Measurements from ENCODE around the gene MYG1. TPM values are rescaled to one million over a fixed set of nuclear protein-coding genes. Genes with fewer than 3 reads are reported as not detected.

MYG1 gene
- total RNA-seq, 1 experiment from 2014 or later, result 104 TPM

DNA sequence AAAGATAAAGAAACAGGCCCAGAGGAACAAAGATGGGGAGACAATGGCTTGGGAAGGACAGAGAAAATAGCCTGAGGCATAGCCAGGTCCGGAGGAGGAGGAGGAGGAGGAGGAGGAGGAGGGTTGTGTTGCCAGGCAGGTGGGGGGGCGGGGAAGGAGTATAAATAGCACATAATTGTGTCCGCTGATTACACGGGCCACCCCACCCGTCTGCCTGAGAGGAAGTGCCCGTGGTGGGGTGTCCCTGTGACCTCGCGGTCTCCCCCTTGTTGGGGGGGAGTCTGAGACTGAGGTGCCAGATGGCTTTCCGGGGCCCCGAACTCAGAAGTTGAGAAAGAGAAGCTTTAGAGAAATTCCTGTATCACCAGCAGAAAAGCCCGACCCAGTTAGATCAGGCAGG lies 38.5 kb downstream of the MYG1 start:
- Histone ChIP-seq H3K9ac (ENCODE audit: low read length) (no peak overlapping the region), H3K27me3 (ENCODE audit: insufficient read depth, low read length) (0 out of 2 replicates have a peak, but pooled peaks cover 3% of the 10 kb centered on the region), H2AFZ (ENCODE audit: low read depth, low read length, poor library complexity, severe bottlenecking) (no peak overlapping the region), H3K4me1 (ENCODE audit: control insufficient read depth in 1 of 2, insufficient read depth in 2 of 2, low read length in 2 of 2) (0 out of 4 replicates have a peak, but pooled peaks cover 0 to 2% of the 10 kb centered on the region in 2 experiments), H3K9me2 (ENCODE audit: insufficient read depth) (no peaks in the 10 kb centered on the region), H3K9me3 (ENCODE audit: control insufficient read depth in 1 of 2, insufficient read depth in 1 of 2, low read depth in 1 of 2, low read length in 2 of 2) (no peaks in the 10 kb centered on the region), H3K79me2 (ENCODE audit: insufficient read depth, low read length) (no peaks in the 10 kb centered on the region), H3K36me3 (ENCODE audit: control insufficient read depth in 1 of 2, insufficient read depth in 2 of 2, low read length in 2 of 2) (no peaks in the 10 kb centered on the region), H3K4me2 (ENCODE audit: low read length) (no peak overlapping the region), H4K20me1 (ENCODE audit: insufficient read depth) (no peaks in the 10 kb centered on the region), H3K27ac (ENCODE audit: low read depth, low read length) (no peak overlapping the region), H3K4me3 (replicated peaks in 1 of 2; ENCODE audit: low read depth in 1 of 2, low read length in 2 of 2) (no peak overlapping the region)
- intact Hi-C loops (cut with micrococcal nuclease), result no loop called here
- POLR2A ChIA-PET, result no interaction called here
- RAD21 ChIA-PET (ENCODE audit: low non-redundant PET in 1 of 2, low total read pairs in 2 of 2, uncharacterized antibody in 2 of 2, unreplicated experiment in 2 of 2), result no interaction called here
- TF ChIP-seq EZH2phosphoT487 (IDR thresholded peaks at IDR 0.05; ENCODE audit: borderline replicate concordance), result no peak
- TF ChIP-seq POLR2A (IDR thresholded peaks at IDR 0.05; ENCODE audit: borderline replicate concordance, extremely low read depth, insufficient read depth, insufficient read length), result no peak
- no peak for TF ChIP-seq JUND (IDR thresholded peaks at IDR 0.05)
- TF ChIP-seq, protein P1, sequence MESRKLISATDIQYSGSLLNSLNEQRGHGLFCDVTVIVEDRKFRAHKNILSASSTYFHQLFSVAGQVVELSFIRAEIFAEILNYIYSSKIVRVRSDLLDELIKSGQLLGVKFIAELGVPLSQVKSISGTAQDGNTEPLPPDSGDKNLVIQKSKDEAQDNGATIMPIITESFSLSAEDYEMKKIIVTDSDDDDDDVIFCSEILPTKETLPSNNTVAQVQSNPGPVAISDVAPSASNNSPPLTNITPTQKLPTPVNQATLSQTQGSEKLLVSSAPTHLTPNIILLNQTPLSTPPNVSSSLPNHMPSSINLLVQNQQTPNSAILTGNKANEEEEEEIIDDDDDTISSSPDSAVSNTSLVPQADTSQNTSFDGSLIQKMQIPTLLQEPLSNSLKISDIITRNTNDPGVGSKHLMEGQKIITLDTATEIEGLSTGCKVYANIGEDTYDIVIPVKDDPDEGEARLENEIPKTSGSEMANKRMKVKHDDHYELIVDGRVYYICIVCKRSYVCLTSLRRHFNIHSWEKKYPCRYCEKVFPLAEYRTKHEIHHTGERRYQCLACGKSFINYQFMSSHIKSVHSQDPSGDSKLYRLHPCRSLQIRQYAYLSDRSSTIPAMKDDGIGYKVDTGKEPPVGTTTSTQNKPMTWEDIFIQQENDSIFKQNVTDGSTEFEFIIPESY (IDR thresholded peaks at IDR 0.05; ENCODE audit: extremely low read depth, insufficient replicate concordance, low read length), result no peak
- no peak for TF ChIP-seq ELF1 (IDR thresholded peaks at IDR 0.05; ENCODE audit: borderline replicate concordance, low read depth)
- TF ChIP-seq YY1 (IDR thresholded peaks at IDR 0.05; ENCODE audit: extremely low read depth, insufficient replicate concordance, low read depth, low read length), result no peak
- TF ChIP-seq, protein P2, sequence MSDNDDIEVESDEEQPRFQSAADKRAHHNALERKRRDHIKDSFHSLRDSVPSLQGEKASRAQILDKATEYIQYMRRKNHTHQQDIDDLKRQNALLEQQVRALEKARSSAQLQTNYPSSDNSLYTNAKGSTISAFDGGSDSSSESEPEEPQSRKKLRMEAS (IDR thresholded peaks at IDR 0.05), result no peak
- TF ChIP-seq, protein P3, sequence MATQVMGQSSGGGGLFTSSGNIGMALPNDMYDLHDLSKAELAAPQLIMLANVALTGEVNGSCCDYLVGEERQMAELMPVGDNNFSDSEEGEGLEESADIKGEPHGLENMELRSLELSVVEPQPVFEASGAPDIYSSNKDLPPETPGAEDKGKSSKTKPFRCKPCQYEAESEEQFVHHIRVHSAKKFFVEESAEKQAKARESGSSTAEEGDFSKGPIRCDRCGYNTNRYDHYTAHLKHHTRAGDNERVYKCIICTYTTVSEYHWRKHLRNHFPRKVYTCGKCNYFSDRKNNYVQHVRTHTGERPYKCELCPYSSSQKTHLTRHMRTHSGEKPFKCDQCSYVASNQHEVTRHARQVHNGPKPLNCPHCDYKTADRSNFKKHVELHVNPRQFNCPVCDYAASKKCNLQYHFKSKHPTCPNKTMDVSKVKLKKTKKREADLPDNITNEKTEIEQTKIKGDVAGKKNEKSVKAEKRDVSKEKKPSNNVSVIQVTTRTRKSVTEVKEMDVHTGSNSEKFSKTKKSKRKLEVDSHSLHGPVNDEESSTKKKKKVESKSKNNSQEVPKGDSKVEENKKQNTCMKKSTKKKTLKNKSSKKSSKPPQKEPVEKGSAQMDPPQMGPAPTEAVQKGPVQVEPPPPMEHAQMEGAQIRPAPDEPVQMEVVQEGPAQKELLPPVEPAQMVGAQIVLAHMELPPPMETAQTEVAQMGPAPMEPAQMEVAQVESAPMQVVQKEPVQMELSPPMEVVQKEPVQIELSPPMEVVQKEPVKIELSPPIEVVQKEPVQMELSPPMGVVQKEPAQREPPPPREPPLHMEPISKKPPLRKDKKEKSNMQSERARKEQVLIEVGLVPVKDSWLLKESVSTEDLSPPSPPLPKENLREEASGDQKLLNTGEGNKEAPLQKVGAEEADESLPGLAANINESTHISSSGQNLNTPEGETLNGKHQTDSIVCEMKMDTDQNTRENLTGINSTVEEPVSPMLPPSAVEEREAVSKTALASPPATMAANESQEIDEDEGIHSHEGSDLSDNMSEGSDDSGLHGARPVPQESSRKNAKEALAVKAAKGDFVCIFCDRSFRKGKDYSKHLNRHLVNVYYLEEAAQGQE (IDR thresholded peaks at IDR 0.05; ENCODE audit: low read depth), result no peak
- no peak for TF ChIP-seq SP1 (IDR thresholded peaks at IDR 0.05; ENCODE audit: low read depth)
- TF ChIP-seq CBX3 (IDR thresholded peaks at IDR 0.05; ENCODE audit: low read depth), result no peak
- no peak for TF ChIP-seq CEBPB (IDR thresholded peaks at IDR 0.05; ENCODE audit: low read depth)
- no peak for TF ChIP-seq POLR2AphosphoS5 (IDR thresholded peaks at IDR 0.05; ENCODE audit: low read depth, low read length)
- TF ChIP-seq TCF7L2 (IDR thresholded peaks at IDR 0.05; ENCODE audit: borderline replicate concordance, extremely low read depth, insufficient read depth, insufficient read length), result no peak
- CTCF ChIA-PET, result no interaction called here
- DNase-seq (ENCODE audit: low read depth, low spot score), result no peak
- BruUV-seq (replicated peaks), result no TSS peak
- no peak for ATAC-seq
